Fibroblast of lung (primary cell): ENCODE results near the gene GBA2. TPM values are rescaled to one million over a fixed set of nuclear protein-coding genes. Genes with fewer than 3 reads are reported as not detected.

ENCODE experiments used
- DNase-seq, 2 donors: peaks; one replicate each; pipeline versions ENCODE4 v3.0.0 to v3.0.0-alpha.2; 2010; ENCODE audit warnings: low read depth in 2 of 2
- H2AFZ ChIP-seq: 2 replicates; pipeline ENCODE4 v1.5.1; 2012; ENCODE audit warnings: low read length, control low read depth, inconsistent platforms
- H3K27ac ChIP-seq: 2 replicates; pipeline ENCODE4 v1.5.1; 2011; ENCODE audit warnings: low read length, control low read depth; ENCODE audit not compliant: insufficient read depth
- H3K27me3 ChIP-seq: 2 replicates; pipeline ENCODE4 v1.5.1; 2011; ENCODE audit warnings: mild to moderate bottlenecking, low read length; ENCODE audit not compliant: control insufficient read depth, insufficient read depth
- H3K36me3 ChIP-seq: 2 replicates; pipeline ENCODE4 v1.5.1; 2011; ENCODE audit warnings: low read length; ENCODE audit not compliant: control insufficient read depth, insufficient read depth
- H3K4me1 ChIP-seq: 2 replicates; pipeline ENCODE4 v1.5.1; 2011; ENCODE audit warnings: low read length; ENCODE audit not compliant: control insufficient read depth, insufficient read depth; ENCODE audit errors: extremely low read depth
- H3K4me2 ChIP-seq: 2 replicates; pipeline ENCODE4 v1.5.1; 2011; ENCODE audit warnings: low read length, control low read depth; ENCODE audit not compliant: insufficient read depth; ENCODE audit errors: extremely low read depth
- H3K4me3 ChIP-seq, 4 experiments: fragments of 200-600 bp in 1 of 4; sonication (generic) in 1 of 4; replicated peaks in 1 of 4; 2 replicates each; pipeline ENCODE4 v1.5.1; 2011 to 2016; ENCODE audit warnings: low read length in 4 of 4, low read depth in 3 of 4, mild to moderate bottlenecking in 3 of 4, control low read depth in 2 of 4, inconsistent platforms in 1 of 4, mixed read lengths in 1 of 4; ENCODE audit not compliant: insufficient read depth in 1 of 4; ENCODE audit errors: control extremely low read depth in 1 of 4
- H3K79me2 ChIP-seq: 2 replicates; pipeline ENCODE4 v1.5.1; 2012; ENCODE audit warnings: mild to moderate bottlenecking, low read length, inconsistent platforms; ENCODE audit not compliant: control insufficient read depth, insufficient read depth
- H3K9ac ChIP-seq: 2 replicates; pipeline ENCODE4 v1.5.1; 2011; ENCODE audit warnings: mild to moderate bottlenecking, low read length, control low read depth; ENCODE audit not compliant: insufficient read depth
- H3K9me3 ChIP-seq: 2 replicates; pipeline ENCODE4 v1.5.1; 2012; ENCODE audit warnings: low read depth, low read length; ENCODE audit not compliant: control insufficient read depth, insufficient read depth
- H4K20me1 ChIP-seq: 2 replicates; pipeline ENCODE4 v1.5.1; 2011; ENCODE audit warnings: low read length; ENCODE audit not compliant: control insufficient read depth, insufficient read depth; ENCODE audit errors: extremely low read depth
- CTCF ChIP-seq, 2 donors: IDR thresholded peaks in 1 of 2; conservative IDR thresholded peaks in 1 of 2; 1 replicate in 1 of 2; 2 replicates in 1 of 2; pipeline ENCODE4 v1.5.1; 2011 to 2012; ENCODE audit warnings: low read length in 2 of 2, control low read depth in 1 of 2, inconsistent platforms in 1 of 2, low read depth in 1 of 2, mild to moderate bottlenecking in 1 of 2
- EZH2 ChIP-seq: IDR thresholded peaks from 2 replicates; pipeline ENCODE4 v1.5.1; 2012; ENCODE audit warnings: low read length, control low read depth, mild to moderate bottlenecking; ENCODE audit errors: missing control alignments
- polyA minus RNA-seq: library from RNA; depleted of rRNA, polyadenylated mRNA; stranded (reverse); fragments of >200 nt; gene quantifications from 2 replicates; pipeline ENCODE4 v1.2.3, GENCODE V29; 2011; ENCODE audit warnings: low replicate concordance
- polyA plus RNA-seq, 2 donors: library from polyadenylated mRNA; depleted of rRNA in 1 of 2; stranded (reverse) in 1 of 2; unstranded in 1 of 2; fragments of >200 nt; gene quantifications; 2 replicates each; pipeline ENCODE4 v1.2.1, GENCODE V29; 2011 to 2012; ENCODE audit warnings: missing spikeins in 1 of 2
- total RNA-seq: library from RNA; depleted of rRNA; stranded (reverse); fragments of >200 nt; gene quantifications from 2 replicates; pipeline ENCODE4 v1.2.1, GENCODE V29; 2014

Gene GBA2
- total RNA-seq (21.8 and 23.9 TPM in 2 replicates), polyA plus RNA-seq (24.1 and 25.5 TPM in 2 replicates), polyA minus RNA-seq (32.9 and 44.6 TPM in 2 replicates)
- 30.2 and 32.0 TPM in 2 replicates for polyA plus RNA-seq (2012)

DNA sequence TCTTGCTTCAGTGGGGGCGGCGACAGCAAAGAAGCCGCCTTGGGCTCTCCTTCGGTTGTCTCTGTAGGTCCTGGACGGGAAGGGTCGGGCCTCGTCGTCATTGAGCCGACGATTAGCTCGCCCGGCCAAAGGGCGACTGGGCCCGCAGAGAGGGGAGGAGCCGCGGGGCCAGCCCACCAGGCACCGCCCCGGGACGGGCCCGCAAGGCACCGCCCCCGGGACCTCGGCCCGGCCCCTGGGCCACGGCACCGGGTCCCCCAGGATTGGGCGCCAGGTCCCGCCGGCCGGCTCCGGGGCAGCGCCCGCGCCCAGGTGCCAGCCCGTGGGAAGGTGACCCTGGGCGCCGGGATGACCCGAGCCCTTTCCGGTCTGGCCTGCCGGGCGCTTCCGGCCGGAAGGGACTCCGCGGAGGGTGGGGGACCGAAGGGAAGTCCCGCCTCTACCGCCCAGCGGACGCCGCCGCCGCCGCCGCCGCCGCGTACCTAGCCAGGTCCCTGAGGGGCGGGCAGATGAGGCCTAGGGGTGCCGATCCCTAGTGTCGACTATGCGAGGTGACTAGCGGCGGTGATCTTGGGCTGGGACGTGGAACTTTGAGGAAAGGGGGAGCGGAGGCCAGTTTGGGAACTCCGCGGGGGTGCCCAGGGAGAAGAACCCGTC, at the start of gene GBA2, which contains the start of gene RGP1:
GBA2 (minus strand) TSS at position 371 of the 657 bp plus-strand sequence. CDS start 524 bp downstream, outside the sequence.
RGP1 (plus strand) TSS at position 430 of the 657 bp plus-strand sequence. CDS start 469 bp downstream, outside the sequence.
- Histone ChIP-seq H3K4me1 (peaks cover 7% of the 10 kb centered on the region), H3K4me2 (peak within 1 kb of the TSS; percentile 82), H4K20me1 (peaks cover 2% of the 10 kb centered on the region), H3K36me3 (peaks cover 13% of the 10 kb centered on the region), H3K9ac (peak within 1 kb of the TSS; percentile 86), H3K79me2 (peaks cover 41% of the 10 kb centered on the region), H3K27me3 (no peaks in the 10 kb centered on the region), H2AFZ (peak within 1 kb of the TSS; percentile 17), H3K27ac (peak within 1 kb of the TSS; percentile 81), H3K9me3 (no peaks in the 10 kb centered on the region), H3K4me3 (peak within 1 kb of the TSS; percentile 84 to 97 (median 92))
- peak; percentile 69 for DNase-seq
- TF ChIP-seq EZH2: no peak
- TF ChIP-seq CTCF (conservative IDR thresholded peaks at IDR 0.05 in 1 of 2, IDR thresholded peaks at IDR 0.05 in 1 of 2; ENCODE audit: low read depth in 1 of 2, low read length in 2 of 2): no peak

GRCh38 chr9:35797311-35798109, 48.5 kb upstream of the GBA2 start:
- no peaks in the 10 kb centered on the region for H3K9me3 ChIP-seq
- peaks cover 3% of the 10 kb centered on the region for H3K36me3 ChIP-seq
- no peaks in the 10 kb centered on the region for H4K20me1 ChIP-seq
- TF ChIP-seq EZH2 (no peak), CTCF (conservative IDR thresholded peaks at IDR 0.05 in 1 of 2, IDR thresholded peaks at IDR 0.05 in 1 of 2; ENCODE audit: low read depth in 1 of 2, low read length in 2 of 2) (no peak)
- H3K79me2 ChIP-seq: peaks cover 2% of the 10 kb centered on the region
- H3K4me1 ChIP-seq: peaks cover 8% of the 10 kb centered on the region
- DNase-seq: peak in 1 of 2 donors; percentile 38
- H3K27me3 ChIP-seq: no peaks in the 10 kb centered on the region
- H3K4me3 ChIP-seq: no peak overlapping the region
- H3K4me2 ChIP-seq: no peak overlapping the region
- H2AFZ ChIP-seq: no peak overlapping the region
- H3K9ac ChIP-seq: no peak overlapping the region
- no peak overlapping the region for H3K27ac ChIP-seq

GRCh38 chr9:35795695-35796094, 46.7 kb upstream of the GBA2 start:
- Histone ChIP-seq H3K4me1 (peaks cover 10% of the 10 kb centered on the region), H3K27me3 (no peaks in the 10 kb centered on the region), H2AFZ (no peak overlapping the region), H3K4me3 (no peak overlapping the region), H4K20me1 (no peaks in the 10 kb centered on the region), H3K36me3 (peaks cover under 1% of the 10 kb centered on the region), H3K4me2 (no peak overlapping the region), H3K9me3 (no peaks in the 10 kb centered on the region), H3K79me2 (peaks cover 4% of the 10 kb centered on the region), H3K9ac (no peak overlapping the region), H3K27ac (no peak overlapping the region)
- peak in 1 of 2 donors; percentile 29 for DNase-seq
- TF ChIP-seq CTCF (conservative IDR thresholded peaks at IDR 0.05 in 1 of 2, IDR thresholded peaks at IDR 0.05 in 1 of 2; ENCODE audit: low read depth in 1 of 2, low read length in 2 of 2) (no peak), EZH2 (no peak)
